ENCODE results near the gene ZNF787. TPM values are rescaled to one million over a fixed set of nuclear protein-coding genes. Genes with fewer than 3 reads are reported as not detected.

ZNF787 gene
- total and polyA plus RNA-seq, 2 of the 13 experiments (the other 11 are each of a cell fraction or from before 2014, with no cell fraction given), result 15.1 to 42.8 TPM

- TF ChIP-seq REST (IDR thresholded peaks at IDR 0.05; ENCODE audit: borderline replicate concordance in 1 of 2, low read depth in 1 of 2, low read length in 2 of 2) (peak in 1 of 2 experiments; percentile 21; a peak in 1 of 4 replicates), NRL (CRISPR knock-in tag; IDR thresholded peaks at IDR 0.05; ENCODE audit: borderline replicate concordance) (0 out of 2 replicates have a peak, but pooled peaks have one; percentile 2), ZNF18 (CRISPR knock-in tag; IDR thresholded peaks at IDR 0.05; ENCODE audit: insufficient replicate concordance) (peak; percentile 46), ZNF460 (CRISPR knock-in tag; IDR thresholded peaks at IDR 0.05; ENCODE audit: borderline replicate concordance) (peak; percentile 55), HNF4G (IDR thresholded peaks at IDR 0.05; ENCODE audit: borderline replicate concordance, low read depth, low read length) (peak; percentile 82), HNF4G (CRISPR knock-in tag; IDR thresholded peaks at IDR 0.05; ENCODE audit: borderline replicate concordance, low read depth) (no peak), RBM22 (optimal IDR thresholded peaks at IDR 0.05; ENCODE audit: low read length) (no peak), ZNF800 (CRISPR knock-in tag; IDR thresholded peaks at IDR 0.05) (0 out of 2 replicates have a peak, but pooled peaks have one; percentile 31), ZBTB46 (CRISPR knock-in tag; IDR thresholded peaks at IDR 0.05; ENCODE audit: borderline replicate concordance) (peak; percentile 78; the same call in 1 of the 2 replicates), ZNF362 (CRISPR knock-in tag; IDR thresholded peaks at IDR 0.05; ENCODE audit: borderline replicate concordance) (no peak), ZNF768 (CRISPR knock-in tag; IDR thresholded peaks at IDR 0.05) (0 out of 2 replicates have a peak, but pooled peaks have one; percentile 48), ZSCAN29 (CRISPR knock-in tag; conservative IDR thresholded peaks at IDR 0.05) (0 out of 2 replicates have a peak, but pooled peaks have one; percentile 57), NR2F2 (IDR thresholded peaks at IDR 0.05; ENCODE audit: borderline replicate concordance, low read depth) (peak; percentile 92), YEATS4 (CRISPR knock-in tag; IDR thresholded peaks at IDR 0.05; ENCODE audit: borderline replicate concordance) (0 out of 2 replicates have a peak, but pooled peaks have one; percentile 42), ZFY (CRISPR knock-in tag; IDR thresholded peaks at IDR 0.05) (peak; percentile 61)
These were observed 10.3 kb downstream of the ZNF787 start (continued) for GRCh38 chr19:56110515-56111448.

All from HepG2 (cell line).